Duodenal mucosa (tissue), 2 donors: ENCODE results near the gene MYO9B.
A peak's percentile ranks its signal among the peaks of the same experiment; 100 is the strongest.
"Not testable (repeated sequence)": the region's sequence is repeated elsewhere in the genome, so short reads cannot be mapped to it uniquely, and the experiment has no call there.

Experiments
- H3K27ac ChIP-seq: one replicate; pipeline ENCODE4 v1.7.0; 2013; ENCODE audit warnings: low read depth, low read length
- H3K27me3 ChIP-seq, 2 donors: one replicate each; pipeline ENCODE4 v1.7.0; 2013; ENCODE audit warnings: low read length in 2 of 2, control low read depth in 1 of 2; ENCODE audit not compliant: insufficient read depth in 2 of 2, control insufficient read depth in 1 of 2
- H3K36me3 ChIP-seq, 2 donors: one replicate each; pipeline ENCODE4 v1.7.0; 2013; ENCODE audit warnings: low read length in 2 of 2, control low read depth in 1 of 2; ENCODE audit not compliant: insufficient read depth in 2 of 2, control insufficient read depth in 1 of 2
- H3K4me1 ChIP-seq, 2 donors: one replicate each; pipeline ENCODE4 v1.7.0; 2013; ENCODE audit warnings: low read length in 2 of 2, control low read depth in 1 of 2; ENCODE audit not compliant: insufficient read depth in 2 of 2, control insufficient read depth in 1 of 2
- H3K4me3 ChIP-seq, 2 donors: one replicate each; pipeline ENCODE4 v1.7.0; 2013; ENCODE audit warnings: low read length in 2 of 2, low read depth in 1 of 2
- H3K9ac ChIP-seq, 2 donors: one replicate each; pipeline ENCODE4 v1.7.0; 2013; ENCODE audit warnings: low read length in 2 of 2, low read depth in 1 of 2
- H3K9me3 ChIP-seq, 2 donors: one replicate each; pipeline ENCODE4 v1.7.0; 2013; ENCODE audit warnings: low read length in 2 of 2, control low read depth in 1 of 2; ENCODE audit not compliant: control insufficient read depth in 1 of 2

MYO9B gene

DNA sequence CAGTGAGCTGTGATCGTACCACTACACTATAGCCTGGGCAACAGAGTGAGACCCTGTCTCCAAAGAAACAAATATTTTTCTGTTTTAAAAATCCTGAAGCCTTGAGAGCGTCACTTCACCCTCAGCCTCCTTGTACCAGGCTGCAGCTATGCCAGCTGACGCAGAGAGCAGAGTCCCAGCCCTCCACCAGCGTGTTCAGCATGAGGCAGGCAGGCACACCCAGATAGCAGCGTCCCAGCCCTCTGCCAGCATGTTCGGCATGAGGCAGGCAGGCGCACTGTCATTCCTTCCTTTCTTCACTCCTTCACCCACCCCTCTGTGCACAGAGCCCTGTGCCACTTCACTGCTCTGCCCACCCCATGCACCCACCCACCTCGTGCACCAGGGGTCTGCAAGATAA lies 96.3 kb downstream of the MYO9B start:
- Histone ChIP-seq H3K36me3 (peaks cover 23 to 75% of the 10 kb centered on the region in 2 donors), H3K9ac (no peak overlapping the region)

DNA sequence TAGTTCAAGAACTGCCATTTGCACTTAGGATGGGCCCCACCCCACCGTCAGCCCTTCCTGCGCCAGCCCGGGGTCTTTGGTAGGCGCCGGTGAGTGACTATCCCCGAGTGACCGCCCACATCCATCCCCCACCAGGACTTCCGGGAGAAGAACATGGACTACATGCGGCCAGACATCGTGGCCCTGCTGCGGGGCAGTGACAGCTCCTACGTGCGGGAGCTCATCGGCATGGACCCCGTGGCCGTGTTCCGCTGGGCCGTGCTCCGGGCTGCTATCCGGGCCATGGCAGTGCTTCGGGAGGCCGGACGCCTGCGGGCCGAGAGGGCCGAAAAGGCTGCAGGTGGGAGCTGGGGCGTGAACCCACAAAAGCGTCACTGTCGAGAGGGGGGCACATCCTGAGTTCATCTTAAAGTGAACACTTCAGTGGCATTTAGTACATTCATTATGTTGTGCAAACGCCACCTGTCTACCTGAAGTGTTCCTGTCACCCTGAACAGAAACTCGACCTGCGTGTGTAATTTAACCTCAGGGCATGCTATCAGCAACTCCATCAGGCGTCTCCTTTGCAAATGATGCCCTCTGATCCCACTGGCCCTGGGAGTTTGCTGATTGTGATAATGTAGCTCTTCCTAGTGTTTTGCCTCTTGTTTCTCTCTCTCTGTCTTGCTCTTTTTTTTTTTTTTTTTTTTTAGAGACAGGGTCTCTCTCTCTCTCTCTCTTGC lies 97.2 kb downstream of the MYO9B start:
- H3K36me3 ChIP-seq = peaks cover 23 to 78% of the 10 kb centered on the region in 2 donors
- H3K9me3 ChIP-seq = no peaks in the 10 kb centered on the region
- H3K4me3 ChIP-seq = no peak overlapping the region
- H3K27ac ChIP-seq = no peak overlapping the region
- no peaks in the 10 kb centered on the region for H3K4me1 ChIP-seq
- H3K27me3 ChIP-seq = no peaks in the 10 kb centered on the region
- H3K9ac ChIP-seq = no peak overlapping the region

More for the DNA sequence above, 96.3 kb downstream of the MYO9B start:
- H3K9me3 ChIP-seq = no peaks in the 10 kb centered on the region
- H3K27ac ChIP-seq = no peak overlapping the region
- H3K27me3 ChIP-seq = no peaks in the 10 kb centered on the region
- H3K4me1 ChIP-seq = no peaks in the 10 kb centered on the region
- no peak overlapping the region for H3K4me3 ChIP-seq

DNA sequence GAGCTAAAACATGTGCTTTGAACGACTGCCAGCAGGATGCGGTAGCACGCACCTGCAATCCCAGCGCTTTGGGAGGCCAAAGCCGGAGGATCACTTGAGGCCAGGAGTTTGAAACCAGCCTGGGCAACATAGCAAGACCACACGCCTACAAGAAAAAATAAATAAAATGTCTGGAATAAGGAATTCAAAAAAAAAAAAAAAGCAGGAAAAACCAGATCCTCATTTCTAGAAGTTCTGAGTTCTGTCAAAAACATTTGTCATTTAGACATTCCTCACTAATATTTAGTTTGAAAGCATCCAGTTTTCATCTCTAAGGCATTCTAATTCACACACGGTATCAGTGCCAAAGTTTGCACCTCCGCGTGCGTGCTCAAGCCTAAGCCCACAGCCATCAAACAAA lies 102.7 kb downstream of the MYO9B start:
- no peak overlapping the region for H3K4me3 ChIP-seq
- peaks cover 6 to 48% of the 10 kb centered on the region in 2 donors for H3K36me3 ChIP-seq
- no peaks in the 10 kb centered on the region for H3K9me3 ChIP-seq
- H3K9ac ChIP-seq = no peak overlapping the region
- H3K4me1 ChIP-seq = peaks cover 0 to 2% of the 10 kb centered on the region in 2 donors
- H3K27me3 ChIP-seq = no peaks in the 10 kb centered on the region
- H3K27ac ChIP-seq = no peak overlapping the region

DNA sequence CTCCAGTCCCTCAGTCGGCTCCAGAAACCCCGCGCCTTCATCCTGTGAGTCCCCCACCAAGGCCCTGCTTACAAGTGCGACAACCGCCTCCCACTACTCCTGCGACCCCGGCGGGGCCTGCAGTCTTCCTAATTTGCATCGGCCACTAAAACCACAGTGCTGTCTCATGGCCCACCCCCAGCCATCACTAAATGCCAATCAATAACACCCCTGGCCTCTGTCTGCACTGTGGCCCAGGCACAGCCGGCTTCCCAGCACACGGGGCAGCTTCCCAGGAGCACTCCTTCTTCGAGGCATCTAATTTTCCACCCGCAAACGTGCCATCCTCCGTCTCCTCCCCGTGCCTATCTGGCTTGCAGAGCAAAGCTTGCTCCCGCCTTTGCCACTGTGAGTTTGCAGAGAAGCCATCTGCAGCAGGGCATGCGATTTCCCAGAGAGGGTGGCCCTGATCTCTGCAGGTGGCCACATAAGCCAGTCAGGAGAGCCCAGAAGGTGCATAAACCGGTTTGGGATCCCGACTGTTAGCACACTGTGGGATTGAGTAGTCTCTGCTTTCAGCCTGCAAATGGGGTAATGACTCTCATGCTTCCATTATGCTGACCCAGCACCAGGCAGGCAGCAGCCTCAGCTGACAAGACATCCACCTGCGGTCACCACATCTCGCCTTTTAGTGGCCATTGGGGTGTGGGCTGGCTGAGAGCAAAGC lies 105.6 kb downstream of the MYO9B start:
- no peak overlapping the region for H3K4me3 ChIP-seq
- no peaks in the 10 kb centered on the region for H3K27me3 ChIP-seq
- H3K9me3 ChIP-seq = no peaks in the 10 kb centered on the region
- H3K9ac ChIP-seq = no peak overlapping the region
- H3K27ac ChIP-seq = no peak overlapping the region
- peaks cover 6 to 38% of the 10 kb centered on the region in 2 donors for H3K36me3 ChIP-seq
- H3K4me1 ChIP-seq = peaks cover 0 to 11% of the 10 kb centered on the region in 2 donors

DNA sequence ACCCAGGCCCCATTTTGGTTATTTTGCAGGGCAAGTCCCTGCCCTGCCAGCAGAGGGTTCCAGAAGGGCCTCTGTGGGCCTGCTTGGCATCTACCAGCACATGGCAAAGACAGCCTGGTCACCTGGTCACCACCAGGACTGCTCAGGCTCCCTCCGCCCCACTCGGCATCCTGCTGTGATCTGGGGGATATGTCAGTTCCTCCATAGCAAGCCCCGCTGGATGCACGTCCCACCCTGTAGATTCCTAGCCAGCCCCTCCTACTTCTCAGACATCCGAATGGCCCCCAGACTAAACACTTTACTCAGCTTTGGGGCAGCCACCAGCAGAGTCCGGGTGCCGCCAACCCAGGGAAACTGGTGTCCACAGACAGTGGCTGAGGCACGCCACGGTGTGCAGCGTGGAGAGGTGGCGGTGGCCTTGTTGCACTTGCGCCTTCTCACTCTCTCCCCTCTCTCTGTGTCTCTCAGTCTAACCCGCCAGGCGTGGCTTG lies 107.7 kb downstream of the MYO9B start:
- H3K36me3 ChIP-seq = peaks cover 10 to 37% of the 10 kb centered on the region in 2 donors
- peak overlapping the region in 1 of 2 donors; percentile 24 for H3K9ac ChIP-seq
- peak overlapping the region in 1 of 2 donors; percentile 32 for H3K4me3 ChIP-seq

DNA sequence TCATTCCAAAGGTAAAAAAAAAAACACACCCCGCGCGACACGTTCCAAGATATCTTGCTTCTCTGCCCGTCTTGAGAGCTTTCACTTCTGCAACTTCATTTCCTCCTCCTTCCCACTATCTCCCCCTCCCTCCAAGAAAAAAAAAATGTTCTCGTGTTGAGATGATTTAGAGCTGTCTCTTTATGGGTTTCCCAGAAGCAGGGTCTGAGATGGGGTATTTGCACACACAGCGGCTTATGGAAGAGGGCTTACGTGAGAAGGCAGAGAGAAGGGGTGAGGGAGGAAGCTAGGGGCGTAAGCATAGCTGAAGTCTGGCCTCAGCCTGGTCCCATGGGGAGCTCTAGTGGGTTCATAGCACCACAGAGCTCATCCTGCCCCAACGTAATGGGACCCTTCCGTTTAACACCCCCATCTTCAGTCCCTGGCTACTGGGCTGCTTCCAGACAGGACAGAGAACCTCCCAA lies 108.3 kb downstream of the MYO9B start:
- Histone ChIP-seq H3K36me3 (peaks cover 10 to 41% of the 10 kb centered on the region in 2 donors), H3K27ac (peak overlapping the region; percentile 31)

More for the DNA sequence above, 107.7 kb downstream of the MYO9B start:
- no peaks in the 10 kb centered on the region for H3K9me3 ChIP-seq
- H3K4me1 ChIP-seq = peaks cover 0 to 11% of the 10 kb centered on the region in 2 donors
- peak overlapping the region; percentile 31 for H3K27ac ChIP-seq
- no peaks in the 10 kb centered on the region for H3K27me3 ChIP-seq

DNA sequence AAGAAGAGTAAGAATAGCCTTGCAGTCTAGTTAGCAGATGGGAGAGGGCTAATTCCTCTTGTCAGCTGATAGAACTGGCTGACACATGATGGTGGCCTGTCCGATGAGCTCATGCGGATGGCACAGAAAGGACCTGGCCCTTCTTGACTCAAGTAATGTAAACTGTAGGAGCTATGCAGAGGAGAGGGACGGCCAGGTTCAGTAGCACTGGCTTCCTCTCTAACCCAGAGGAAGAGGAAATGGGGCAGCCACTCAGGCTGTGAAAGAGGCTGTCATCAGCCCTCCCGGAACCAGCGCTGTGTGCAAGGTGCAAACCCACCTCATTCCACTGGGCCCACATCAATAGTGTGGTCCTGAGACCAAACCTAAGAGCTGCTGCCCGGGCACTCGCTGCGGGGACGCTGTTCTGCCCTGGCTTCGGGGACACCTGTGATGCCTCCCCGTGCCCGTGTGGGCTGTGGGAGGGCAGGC lies 108.8 kb downstream of the MYO9B start:
- Histone ChIP-seq H3K27ac (no peak overlapping the region), H3K27me3 (no peaks in the 10 kb centered on the region), H3K9ac (peak overlapping the region; percentile 24 to 32), H3K36me3 (peaks cover 10 to 43% of the 10 kb centered on the region in 2 donors), H3K4me1 (peaks cover 0 to 11% of the 10 kb centered on the region in 2 donors), H3K9me3 (no peaks in the 10 kb centered on the region), H3K4me3 (no peak overlapping the region)

More for the DNA sequence above, 108.3 kb downstream of the MYO9B start:
- no peaks in the 10 kb centered on the region for H3K27me3 ChIP-seq
- H3K4me3 ChIP-seq = peak overlapping the region in 1 of 2 donors; percentile 43
- H3K9me3 ChIP-seq = no peaks in the 10 kb centered on the region
- peaks cover 0 to 11% of the 10 kb centered on the region in 2 donors for H3K4me1 ChIP-seq
- H3K9ac ChIP-seq = peak overlapping the region; percentile 24 to 32

DNA sequence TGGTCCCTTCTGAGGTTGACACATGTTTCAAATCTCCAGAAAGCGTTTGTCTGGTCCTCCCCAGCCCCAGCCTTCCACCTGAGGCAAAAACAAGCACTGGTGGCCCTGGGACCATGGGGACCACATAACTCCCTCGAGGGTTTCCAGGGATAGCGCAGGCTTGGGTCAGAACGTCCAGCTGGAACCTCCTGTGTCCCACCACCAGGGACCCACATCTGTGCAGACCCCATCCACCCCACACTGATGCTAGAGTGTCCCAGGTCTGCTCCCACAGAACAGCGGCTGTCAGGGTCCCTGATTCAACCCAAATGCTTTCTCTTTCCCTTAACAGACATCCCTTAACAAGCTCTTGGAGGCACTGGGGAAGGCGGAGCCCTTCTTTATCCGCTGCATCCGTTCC lies 110.0 kb downstream of the MYO9B start:
- H3K4me3 ChIP-seq = no peak overlapping the region
- no peaks in the 10 kb centered on the region for H3K27me3 ChIP-seq
- peaks cover 13 to 46% of the 10 kb centered on the region in 2 donors for H3K36me3 ChIP-seq
- no peak overlapping the region for H3K9ac ChIP-seq
- no peak overlapping the region for H3K27ac ChIP-seq
- peaks cover 0 to 11% of the 10 kb centered on the region in 2 donors for H3K4me1 ChIP-seq
- H3K9me3 ChIP-seq = no peaks in the 10 kb centered on the region

DNA sequence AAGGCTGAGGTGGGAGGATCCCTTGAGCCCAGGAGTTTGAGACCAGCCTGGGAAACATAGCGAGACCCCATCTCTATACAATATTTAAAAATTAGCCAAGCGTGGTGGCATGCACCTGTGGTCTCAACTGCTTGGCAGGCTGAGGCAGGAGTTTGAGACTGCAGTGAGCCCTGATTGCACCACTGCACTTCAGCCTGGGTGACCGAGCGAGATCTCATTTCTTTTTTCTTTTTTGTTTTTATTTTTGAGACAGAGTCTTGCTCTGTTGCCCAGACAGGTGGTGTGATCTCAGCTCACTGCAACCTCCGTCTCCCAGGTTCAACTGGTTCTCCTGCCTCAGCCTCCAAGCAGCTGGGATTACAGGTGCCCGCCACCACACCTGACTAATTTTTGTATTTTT lies 116.2 kb downstream of the MYO9B start:
- not testable (repeated sequence) for H3K9ac ChIP-seq, H3K4me1 ChIP-seq, H3K4me3 ChIP-seq, H3K9me3 ChIP-seq, H3K27me3 ChIP-seq, H3K27ac ChIP-seq
- peaks cover 37 to 78% of the 10 kb centered on the region in 2 donors for H3K36me3 ChIP-seq

DNA sequence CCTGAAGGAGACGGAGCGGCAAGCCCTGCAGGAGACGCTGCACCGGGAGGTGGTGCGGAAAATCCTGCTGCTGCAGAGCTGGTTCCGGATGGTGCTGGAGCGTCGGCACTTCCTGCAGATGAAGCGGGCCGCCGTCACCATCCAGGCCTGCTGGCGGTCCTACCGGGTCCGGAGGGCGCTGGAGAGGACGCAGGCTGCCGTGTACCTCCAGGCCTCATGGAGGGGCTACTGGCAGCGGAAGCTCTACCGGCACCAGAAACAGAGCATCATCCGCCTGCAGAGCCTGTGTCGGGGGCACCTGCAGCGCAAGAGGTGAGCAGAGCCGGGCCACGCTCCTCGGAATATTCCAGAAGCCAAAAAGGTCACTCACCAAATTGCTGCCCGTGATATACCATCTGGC lies 117.2 kb downstream of the MYO9B start:
- no peaks in the 10 kb centered on the region for H3K9me3 ChIP-seq
- H3K4me1 ChIP-seq = no peaks in the 10 kb centered on the region
- no peak overlapping the region for H3K27ac ChIP-seq
- no peak overlapping the region for H3K9ac ChIP-seq
- H3K27me3 ChIP-seq = no peaks in the 10 kb centered on the region
- H3K36me3 ChIP-seq = peaks cover 34 to 75% of the 10 kb centered on the region in 2 donors
- H3K4me3 ChIP-seq = no peak overlapping the region
